BLaER1 treated with 17β-estradiol and CSF1 and Interleukin-3, amounts not matched to agents 10 nM and 100 nM (cell line): Measurements from ENCODE around the gene ZNF506.
"Not testable (repeated sequence)": the region's sequence is repeated elsewhere in the genome, so short reads cannot be mapped to it uniquely, and the experiment has no call there.

Experiments used
- H3K27ac ChIP-seq, 11 experiments: shearing (Covaris generic); formaldehyde crosslinking; 2 replicates each; pipeline ENCODE4 v1.8.1; 2022
- H3K27me3 ChIP-seq, 11 experiments: shearing (Covaris generic); formaldehyde crosslinking; 2 replicates each; pipeline ENCODE4 v1.8.1; 2022
- H3K36me3 ChIP-seq, 11 experiments: shearing (Covaris generic); formaldehyde crosslinking; 2 replicates each; pipeline ENCODE4 v1.8.1; 2022
- H3K4me1 ChIP-seq, 10 experiments: shearing (Covaris generic); formaldehyde crosslinking; 2 replicates each; pipeline ENCODE4 v1.8.1; 2022
- H3K4me2 ChIP-seq, 11 experiments: shearing (Covaris generic); formaldehyde crosslinking; 2 replicates each; pipeline ENCODE4 v1.8.1; 2022
- H3K4me3 ChIP-seq, 10 experiments: shearing (Covaris generic); formaldehyde crosslinking; 2 replicates each; pipeline ENCODE4 v1.8.1; 2022
- H3K9ac ChIP-seq, 11 experiments: shearing (Covaris generic); formaldehyde crosslinking; 2 replicates each; pipeline ENCODE4 v1.8.1; 2022
- H3K9me3 ChIP-seq, 11 experiments: shearing (Covaris generic); formaldehyde crosslinking; replicated peaks in 1 of 11; 2 replicates each; pipeline ENCODE4 v1.8.1; 2022
- H4K20me1 ChIP-seq, 11 experiments: shearing (Covaris generic); formaldehyde crosslinking; 2 replicates each; pipeline ENCODE4 v1.8.1; 2022
- Cebpa-rat ChIP-seq, 11 experiments: shearing (Covaris generic); IDR thresholded peaks; 2 replicates each; pipeline ENCODE4 v1.8.1; 2022

ZNF506 gene

GRCh38 chr19:19749117-19749907 is 72.2 kb downstream of the ZNF506 start:
- H3K9ac ChIP-seq, result no peak overlapping the region
- no peak overlapping the region for H3K4me3 ChIP-seq
- H4K20me1 ChIP-seq, result no peaks in the 10 kb centered on the region
- no peaks in the 10 kb centered on the region for H3K4me1 ChIP-seq
- no peaks in the 10 kb centered on the region for H3K27me3 ChIP-seq
- H3K36me3 ChIP-seq, result no peaks in the 10 kb centered on the region
- H3K9me3 ChIP-seq, result peaks cover 0 to 20% (median 2%) of the 10 kb centered on the region in 11 experiments; a peak in 7 of 22 replicates
- H3K4me2 ChIP-seq, result no peak overlapping the region
- TF ChIP-seq Cebpa-rat (IDR thresholded peaks at IDR 0.05), result no peak
- H3K27ac ChIP-seq, result no peak overlapping the region

- Histone ChIP-seq H3K9ac (no peak overlapping the region), H3K4me3 (no peak overlapping the region), H3K27ac (no peak overlapping the region), H3K9me3 (peaks cover 0 to 16% (median 0%) of the 10 kb centered on the region in 11 experiments; a peak in 3 of 22 replicates), H4K20me1 (no peaks in the 10 kb centered on the region), H3K36me3 (no peaks in the 10 kb centered on the region), H3K4me2 (no peak overlapping the region), H3K27me3 (no peaks in the 10 kb centered on the region), H3K4me1 (no peaks in the 10 kb centered on the region)
- no peak for TF ChIP-seq Cebpa-rat (IDR thresholded peaks at IDR 0.05)
These were observed 73.2 kb downstream of the ZNF506 start for GRCh38 chr19:19748249-19748938.

- Histone ChIP-seq H3K9ac (no peak overlapping the region), H3K4me1 (no peaks in the 10 kb centered on the region), H3K9me3 (peaks cover 0 to 16% (median 0%) of the 10 kb centered on the region in 11 experiments; a peak in 3 of 22 replicates), H3K27ac (no peak overlapping the region), H3K27me3 (no peaks in the 10 kb centered on the region), H3K36me3 (no peaks in the 10 kb centered on the region), H4K20me1 (no peaks in the 10 kb centered on the region), H3K4me3 (no peak overlapping the region), H3K4me2 (no peak overlapping the region)
- no peak for TF ChIP-seq Cebpa-rat (IDR thresholded peaks at IDR 0.05)
These were observed 74.0 kb downstream of the ZNF506 start for GRCh38 chr19:19747357-19748220.

GRCh38 chr19:19746286-19747213 is 75.0 kb downstream of the ZNF506 start:
- no peak for TF ChIP-seq Cebpa-rat (IDR thresholded peaks at IDR 0.05)
- Histone ChIP-seq H3K4me2 (no peak overlapping the region), H3K9ac (no peak overlapping the region), H3K27ac (no peak overlapping the region), H3K4me3 (no peak overlapping the region), H3K4me1 (no peaks in the 10 kb centered on the region), H3K27me3 (no peaks in the 10 kb centered on the region), H4K20me1 (no peaks in the 10 kb centered on the region), H3K36me3 (no peaks in the 10 kb centered on the region), H3K9me3 (peaks cover 0 to 16% (median 0%) of the 10 kb centered on the region in 11 experiments; a peak in 3 of 22 replicates)

GRCh38 chr19:19745496-19746285 is 75.9 kb downstream of the ZNF506 start:
- no peak overlapping the region for H3K4me3 ChIP-seq
- TF ChIP-seq Cebpa-rat (IDR thresholded peaks at IDR 0.05), result no peak

GRCh38 chr19:19744641-19745040 is 76.9 kb downstream of the ZNF506 start:
- Histone ChIP-seq H3K27ac (no peak overlapping the region), H4K20me1 (no peaks in the 10 kb centered on the region), H3K9me3 (peaks cover 0 to 16% (median 0%) of the 10 kb centered on the region in 11 experiments; a peak in 3 of 22 replicates), H3K27me3 (no peaks in the 10 kb centered on the region), H3K4me2 (no peak overlapping the region), H3K4me1 (no peaks in the 10 kb centered on the region), H3K36me3 (no peaks in the 10 kb centered on the region), H3K9ac (no peak overlapping the region), H3K4me3 (no peak overlapping the region)
- no peak for TF ChIP-seq Cebpa-rat (IDR thresholded peaks at IDR 0.05)

More at GRCh38 chr19:19745496-19746285, 75.9 kb downstream of the ZNF506 start:
- Histone ChIP-seq H3K4me1 (no peaks in the 10 kb centered on the region), H3K9ac (no peak overlapping the region), H3K4me2 (no peak overlapping the region), H3K9me3 (peaks cover 0 to 16% (median 0%) of the 10 kb centered on the region in 11 experiments; a peak in 3 of 22 replicates), H3K27me3 (no peaks in the 10 kb centered on the region), H3K36me3 (no peaks in the 10 kb centered on the region), H4K20me1 (no peaks in the 10 kb centered on the region), H3K27ac (no peak overlapping the region)

GRCh38 chr19:19743921-19744320 is 77.6 kb downstream of the ZNF506 start:
- H3K4me1 ChIP-seq, H3K4me2 ChIP-seq, H3K36me3 ChIP-seq, H4K20me1 ChIP-seq, H3K27me3 ChIP-seq, H3K4me3 ChIP-seq, H3K9ac ChIP-seq, H3K27ac ChIP-seq: not testable (repeated sequence)
- H3K9me3 ChIP-seq, result peaks cover 0 to 16% (median 0%) of the 10 kb centered on the region in 11 experiments; a peak in 3 of 22 replicates

- H3K27me3 ChIP-seq, result no peaks in the 10 kb centered on the region
- no peak for TF ChIP-seq Cebpa-rat (IDR thresholded peaks at IDR 0.05)
- H4K20me1 ChIP-seq, result no peaks in the 10 kb centered on the region
- H3K27ac ChIP-seq, result no peak overlapping the region
- H3K9me3 ChIP-seq, result peaks cover 0 to 16% (median 0%) of the 10 kb centered on the region in 11 experiments; a peak in 3 of 22 replicates
- no peak overlapping the region for H3K4me2 ChIP-seq
- no peaks in the 10 kb centered on the region for H3K4me1 ChIP-seq
- H3K9ac ChIP-seq, result no peak overlapping the region
- H3K36me3 ChIP-seq, result no peaks in the 10 kb centered on the region
- H3K4me3 ChIP-seq, result no peak overlapping the region
These were observed 78.4 kb downstream of the ZNF506 start for GRCh38 chr19:19743176-19743575.
